NCI-H2196 (cell line): Measurements from ENCODE around the gene RIBC1.
"Not testable (repeated sequence)": the region's sequence is repeated elsewhere in the genome, so short reads cannot be mapped to it uniquely, and the experiment has no call there.

Experiments used
- DNase-seq: peaks from one replicate; lab custom pipeline; 2025; ENCODE audit not compliant: unreplicated experiment; lab: John Stamatoyannopoulos, UW

Gene RIBC1

DNA sequence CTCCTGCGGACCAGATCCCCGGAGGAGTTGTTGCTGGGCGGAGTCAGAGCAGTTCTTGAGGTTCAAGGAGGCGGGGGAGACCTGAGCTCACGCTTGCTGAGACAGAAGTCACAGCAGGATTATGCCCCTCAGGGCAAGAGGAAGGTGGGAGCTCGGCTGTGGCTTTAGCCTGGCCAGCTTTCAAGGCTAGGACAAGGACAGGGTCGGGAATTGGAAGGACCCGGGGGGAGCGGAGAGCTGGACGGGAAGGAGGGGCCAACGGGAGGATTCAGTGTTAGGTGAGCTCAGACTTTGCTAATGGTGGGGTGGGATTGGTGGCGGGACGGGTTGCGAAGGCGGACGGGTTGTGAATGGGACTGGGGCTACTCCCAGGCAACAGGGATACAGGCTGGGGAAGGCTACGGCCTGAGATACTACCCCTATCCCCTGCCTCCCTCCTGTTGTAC is at the start of gene RIBC1:
TSS of gene RIBC1 (plus strand) at position 13 of the 446 bp plus-strand sequence. CDS start 3,404 bp downstream, outside the sequence.
- no peak for DNase-seq

DNA sequence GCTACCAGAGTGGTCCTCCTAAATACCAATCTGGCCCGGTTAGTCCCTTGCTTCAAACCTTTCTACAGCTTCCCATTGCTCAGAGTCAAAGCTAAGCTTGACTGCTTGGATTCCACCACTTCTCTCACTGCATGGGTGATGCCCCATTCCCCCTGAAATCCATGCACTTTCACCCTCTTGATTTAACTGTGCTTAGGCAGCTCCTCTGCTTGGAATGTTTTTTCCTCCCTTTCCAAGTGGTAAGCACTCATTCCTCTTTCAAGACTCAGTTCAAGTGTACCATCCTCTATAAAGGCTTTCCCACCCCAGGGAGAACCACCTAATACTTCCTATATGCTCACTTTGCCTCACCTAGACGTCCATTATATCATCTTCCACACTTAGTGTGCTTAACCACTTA is 49.4 kb upstream of the RIBC1 start:
- no peak for DNase-seq

DNA sequence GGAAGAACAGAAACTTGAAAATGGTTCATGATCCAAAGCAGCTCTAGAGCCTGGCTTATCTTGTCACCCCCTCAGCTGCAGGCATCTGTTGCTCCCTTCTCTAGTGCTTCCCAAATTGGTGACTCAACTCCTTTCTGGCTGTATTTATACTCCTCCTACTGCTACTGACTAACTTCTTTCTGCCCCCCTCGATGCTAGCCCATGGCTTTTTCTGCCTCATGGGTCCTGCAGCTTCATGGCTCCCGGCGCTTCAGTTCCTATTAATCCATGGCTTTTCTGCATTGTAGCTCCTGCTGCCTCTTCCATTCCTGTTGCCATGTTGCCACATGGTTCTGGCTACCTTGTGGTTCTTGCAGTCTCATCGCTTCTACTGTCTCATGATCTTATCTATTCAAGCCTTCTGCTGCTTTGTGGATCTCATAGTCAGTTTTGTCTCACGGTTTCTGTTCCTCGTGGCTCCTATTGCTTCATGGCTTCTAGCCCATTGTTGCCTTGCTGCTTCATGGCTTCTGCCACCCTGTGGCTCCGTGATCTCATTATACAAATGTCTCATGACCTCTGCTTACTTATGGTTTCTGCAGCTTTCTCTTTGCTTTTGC is 48.4 kb upstream of the RIBC1 start:
- no peak for DNase-seq

DNA sequence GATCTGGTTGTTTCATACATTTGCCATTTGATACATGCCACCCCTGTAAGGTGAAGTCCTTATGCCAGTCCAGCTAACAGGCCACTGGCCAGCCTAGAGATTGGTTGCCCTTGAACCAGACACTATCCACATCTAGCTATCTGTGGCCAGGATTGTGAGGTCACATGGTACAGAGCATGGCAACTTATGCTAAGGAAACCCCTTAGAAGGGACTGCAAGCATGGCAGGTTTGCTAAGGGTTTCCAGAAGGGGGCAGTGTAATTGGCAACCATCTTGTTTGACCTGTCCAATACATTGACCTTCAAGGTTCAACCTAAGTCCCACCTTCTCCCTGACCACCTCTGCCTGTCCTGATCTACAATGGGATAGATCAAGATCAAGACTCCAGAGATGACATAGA is 47.8 kb upstream of the RIBC1 start:
- DNase-seq, result no peak

DNA sequence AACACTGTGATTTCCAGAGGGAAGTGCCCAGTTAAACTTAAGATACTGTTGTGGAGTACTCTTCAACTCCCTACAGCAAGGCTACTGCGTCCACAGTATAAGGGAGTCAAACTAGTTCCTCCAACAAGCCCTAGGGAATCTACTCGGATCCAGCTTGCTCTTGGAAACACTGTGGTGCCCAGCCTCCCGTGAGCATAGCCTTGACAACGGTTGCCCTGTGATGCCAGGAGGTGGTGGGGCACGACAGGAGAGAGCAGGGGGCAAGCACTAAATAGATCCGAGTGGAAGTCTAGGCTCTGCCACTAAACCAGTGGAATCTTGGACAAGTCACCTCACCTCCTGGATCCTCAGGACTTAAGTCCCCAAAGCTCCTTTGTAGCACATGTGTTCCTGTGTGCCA is 45.8 kb upstream of the RIBC1 start:
- no peak for DNase-seq

DNA sequence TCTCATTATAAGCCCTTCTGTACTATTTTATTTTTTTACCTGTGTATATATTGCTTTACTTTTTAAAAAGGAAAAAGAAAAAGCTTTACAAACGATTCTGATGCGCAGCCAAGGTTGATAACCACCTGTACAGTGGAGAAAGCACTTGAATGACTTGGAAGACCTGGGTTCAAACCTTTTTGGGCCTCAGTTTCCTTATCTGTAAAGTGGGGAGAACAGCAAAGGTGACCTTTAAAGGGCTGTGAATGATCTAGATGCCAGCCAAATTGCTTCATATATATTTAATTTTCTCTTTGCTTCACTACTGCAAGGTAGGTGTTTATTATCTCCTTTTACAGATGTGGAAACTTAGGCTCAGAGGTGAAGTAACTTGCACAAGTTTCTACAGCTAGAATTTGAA is 45.2 kb upstream of the RIBC1 start:
- DNase-seq, result no peak

DNA sequence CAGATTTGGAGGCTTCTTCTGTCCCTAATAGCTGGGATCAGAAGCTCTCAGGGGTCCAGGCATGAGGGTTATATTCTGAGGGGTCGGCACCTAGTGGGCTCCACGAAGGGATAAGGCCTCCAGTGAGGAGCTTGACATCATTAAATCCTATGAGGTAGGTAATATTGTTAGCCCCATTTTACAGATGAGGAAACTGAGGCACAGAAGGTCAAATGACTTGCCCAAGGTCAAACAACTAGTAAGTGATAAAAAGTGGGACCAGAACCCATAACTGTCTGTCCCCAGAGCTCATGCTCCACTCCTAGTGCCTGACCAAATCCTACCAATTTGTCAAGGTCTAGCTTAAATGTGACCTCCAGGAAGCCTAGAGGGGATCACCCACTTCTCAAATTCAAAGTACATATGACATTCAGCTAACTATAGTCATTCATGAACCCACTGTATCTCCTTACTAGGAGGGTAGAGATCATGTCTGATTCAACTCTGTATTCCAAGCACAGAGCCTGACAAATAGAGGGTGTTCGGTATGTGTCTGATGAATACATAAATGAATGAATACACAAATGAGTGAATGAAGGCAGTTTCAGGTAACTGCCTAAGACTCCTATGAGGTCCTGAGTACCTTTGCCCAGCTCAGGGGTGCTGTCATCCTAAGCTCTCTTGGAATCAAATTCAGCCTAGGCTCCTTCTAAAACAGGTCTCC is 43.5 kb upstream of the RIBC1 start:
- no peak for DNase-seq

DNA sequence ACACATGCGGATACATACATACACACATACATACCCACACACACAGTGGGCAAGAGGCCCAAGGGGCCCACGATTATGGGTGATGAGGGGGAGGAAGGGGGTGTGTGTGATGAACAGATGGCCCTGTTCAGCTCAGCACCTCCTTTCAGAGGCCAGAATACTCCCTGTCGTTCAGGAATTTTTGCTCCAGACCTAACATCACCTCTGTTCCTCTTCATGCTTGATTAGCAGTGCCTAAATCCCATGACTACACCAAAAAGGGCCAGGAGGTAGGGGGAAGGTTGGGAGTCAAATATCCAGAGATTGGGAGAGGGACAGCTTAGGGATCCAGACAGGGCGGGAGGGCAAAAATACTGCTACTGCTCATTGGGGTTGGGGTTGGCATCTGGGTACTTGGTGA is 42.9 kb upstream of the RIBC1 start:
- no peak for DNase-seq

DNA sequence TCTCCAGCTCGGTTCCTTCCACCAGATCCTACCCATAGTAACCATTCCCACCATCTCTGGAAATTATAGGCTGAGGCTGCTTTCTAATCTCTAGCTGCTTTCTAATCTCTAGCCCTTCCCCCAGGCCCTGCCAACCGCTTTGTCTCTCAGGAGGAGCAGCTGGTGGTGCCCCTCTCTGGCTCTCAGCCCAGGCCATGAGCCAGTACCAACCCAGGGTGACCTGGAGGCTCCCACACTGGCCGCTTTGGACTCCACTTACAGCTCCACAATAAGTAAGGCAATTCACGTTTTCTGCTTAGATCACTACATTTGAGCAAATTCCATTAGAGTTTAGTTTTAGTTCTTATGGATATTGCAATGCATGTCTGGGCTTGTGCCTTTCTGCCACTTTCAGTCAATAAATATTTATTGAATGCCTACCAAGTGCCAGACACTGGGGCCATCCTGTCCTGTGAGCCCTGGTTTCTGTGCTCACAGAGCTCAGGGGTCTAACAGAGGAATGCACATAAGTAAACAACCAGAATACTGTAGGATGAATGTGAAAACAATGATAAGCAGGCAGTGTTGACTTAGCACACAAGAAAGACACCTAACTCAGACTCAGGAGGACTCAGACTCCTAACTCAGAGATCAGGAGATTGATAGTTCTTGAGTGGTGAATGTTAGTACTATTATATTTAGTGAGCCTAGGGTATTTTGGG is 39.1 kb upstream of the RIBC1 start:
- no peak for DNase-seq

DNA sequence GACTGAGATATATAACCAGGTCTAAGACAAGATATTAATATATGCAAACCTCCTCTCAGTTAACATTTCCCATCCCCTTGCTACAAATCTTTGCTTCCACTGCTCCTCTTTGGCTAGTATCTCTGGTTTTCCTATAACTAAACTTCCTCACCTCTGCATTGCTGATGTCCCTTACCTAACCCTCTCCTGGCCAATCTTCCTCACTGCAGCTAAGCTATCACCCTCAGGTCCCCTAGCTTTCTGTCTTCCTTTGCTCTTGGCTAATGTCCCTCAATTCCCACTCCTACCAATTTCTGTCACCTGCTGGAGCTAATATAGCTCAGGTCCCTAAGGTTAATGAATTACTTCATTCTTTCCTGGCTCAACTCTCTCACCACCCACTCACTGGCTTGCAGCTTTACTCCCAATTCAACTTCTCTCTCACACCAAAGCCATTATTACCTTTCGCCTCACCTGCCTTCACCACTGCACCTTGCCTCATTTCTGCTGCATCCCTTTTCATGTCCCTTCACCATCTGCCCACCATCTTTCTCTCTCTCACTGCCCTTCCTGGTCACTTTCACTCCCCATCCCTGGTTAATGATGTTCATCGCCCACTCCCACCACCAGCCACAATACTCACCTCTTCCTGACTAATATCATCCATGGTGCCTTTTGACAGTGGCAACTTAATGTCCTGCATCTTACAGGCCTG is 26.9 kb upstream of the RIBC1 start:
- DNase-seq, result no peak

DNA sequence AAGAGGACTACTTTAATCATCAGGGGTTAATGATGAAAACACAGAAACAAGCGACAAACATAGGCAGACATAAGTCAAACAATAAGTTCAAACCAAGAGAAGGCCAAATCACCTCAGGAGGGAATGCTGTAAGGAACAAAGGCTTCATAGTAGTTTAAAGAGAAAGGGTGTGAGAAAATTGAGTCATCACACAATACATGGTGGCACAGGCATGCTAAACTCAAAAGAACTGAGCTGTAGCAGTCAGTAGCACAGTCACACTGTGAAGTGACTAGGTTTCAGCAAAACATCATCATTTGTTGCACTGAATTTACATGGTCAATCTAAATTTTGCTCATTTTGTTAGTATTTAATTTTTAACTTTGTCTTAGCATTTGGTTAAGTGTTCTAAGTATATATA is 24.5 kb upstream of the RIBC1 start:
- DNase-seq, result no peak

DNA sequence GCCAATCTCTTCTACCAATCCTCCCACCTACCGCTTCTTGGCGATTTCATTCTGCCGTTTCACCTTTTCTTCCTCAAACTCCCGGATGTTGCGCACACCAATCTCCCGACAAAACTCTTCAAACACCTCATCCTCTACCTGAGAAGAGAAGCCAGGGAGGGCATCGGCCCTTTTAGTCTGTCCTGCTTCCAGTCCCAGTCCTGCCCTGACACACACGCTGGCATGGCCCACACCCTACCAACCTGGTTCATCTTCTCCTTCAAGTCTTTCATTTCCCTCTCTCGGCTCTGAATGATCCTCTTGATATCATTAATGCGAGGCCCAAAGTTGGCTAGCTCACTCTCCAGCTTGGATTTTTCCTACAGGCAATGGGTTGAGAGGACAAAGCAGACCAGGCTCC is 19.1 kb upstream of the RIBC1 start:
- DNase-seq, result no peak

DNA sequence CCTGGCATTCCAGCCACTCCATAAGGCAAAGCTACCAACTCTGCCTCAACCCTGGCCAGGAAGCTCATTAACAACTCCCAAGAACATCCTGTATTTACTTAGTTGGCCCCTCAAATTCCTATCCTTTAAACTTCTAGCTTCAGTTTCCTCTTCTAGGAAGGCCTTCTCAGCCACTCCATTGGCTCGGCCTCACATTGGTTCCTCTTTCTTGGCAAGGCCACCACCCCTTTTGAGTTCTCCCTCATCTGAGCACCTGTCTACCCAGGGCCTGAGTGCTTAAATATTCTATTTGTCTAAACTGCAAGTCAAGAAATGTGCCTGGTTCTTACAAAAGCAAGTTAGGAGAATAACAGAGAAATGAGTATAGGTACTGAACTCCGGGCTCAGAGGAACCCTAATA is 10.2 kb upstream of the RIBC1 start:
- no peak for DNase-seq

DNA sequence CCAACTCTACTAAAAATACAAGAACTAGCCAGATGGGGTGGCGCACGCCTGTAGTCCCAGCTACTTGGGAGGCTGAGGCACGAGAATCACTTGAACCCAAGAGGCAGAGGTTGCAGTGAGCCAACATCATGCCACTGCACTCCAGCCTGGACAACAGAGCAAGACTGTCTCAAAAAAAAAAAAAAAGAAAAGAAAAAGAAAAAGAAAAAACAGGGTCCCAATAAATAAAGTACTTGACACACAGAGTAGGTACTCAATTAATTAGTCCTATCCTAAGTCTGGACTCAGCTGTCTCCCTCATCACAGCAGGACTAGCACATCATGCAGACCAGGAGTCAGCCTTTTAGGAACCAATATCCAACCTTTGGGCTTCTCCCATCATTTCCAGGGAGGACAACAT is 2.3 kb upstream of the RIBC1 start:
- not testable (repeated sequence) for DNase-seq

DNA sequence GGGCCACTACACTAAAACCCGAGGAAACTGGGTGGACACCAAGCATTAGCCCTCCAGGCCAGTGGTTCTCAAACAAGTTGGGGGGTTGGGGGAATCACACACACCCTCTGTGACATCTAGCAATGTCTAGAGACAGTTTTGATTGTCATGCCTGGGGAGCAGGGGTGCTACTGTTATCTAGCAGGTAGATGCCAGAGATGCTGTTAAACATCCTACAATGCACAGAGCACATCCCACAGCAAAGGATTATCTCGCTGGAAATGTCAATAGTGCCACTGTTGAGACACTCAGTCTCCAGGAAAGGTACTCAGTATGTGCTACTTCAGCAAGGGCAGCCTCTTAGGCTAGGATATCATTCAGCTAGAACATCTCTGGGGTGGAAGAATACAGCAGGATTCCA is 1.5 kb upstream of the RIBC1 start:
- DNase-seq, result no peak

DNA sequence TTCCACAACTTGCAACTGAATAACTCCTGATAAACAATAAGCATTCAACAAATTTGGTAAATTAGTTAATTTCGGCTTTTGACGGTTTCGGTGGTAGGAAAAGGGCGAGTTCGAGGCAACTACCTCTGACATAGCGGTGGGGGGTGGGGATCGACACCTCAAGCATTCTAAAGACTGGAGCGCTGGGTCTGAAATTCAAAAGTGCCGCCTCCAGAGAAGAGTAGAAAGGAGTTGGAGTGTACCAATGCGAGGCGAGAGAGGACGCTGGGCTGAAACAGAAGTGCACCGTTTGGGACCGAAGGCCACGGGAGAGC is 944 bp upstream of the RIBC1 start:
- no peak for DNase-seq

DNA sequence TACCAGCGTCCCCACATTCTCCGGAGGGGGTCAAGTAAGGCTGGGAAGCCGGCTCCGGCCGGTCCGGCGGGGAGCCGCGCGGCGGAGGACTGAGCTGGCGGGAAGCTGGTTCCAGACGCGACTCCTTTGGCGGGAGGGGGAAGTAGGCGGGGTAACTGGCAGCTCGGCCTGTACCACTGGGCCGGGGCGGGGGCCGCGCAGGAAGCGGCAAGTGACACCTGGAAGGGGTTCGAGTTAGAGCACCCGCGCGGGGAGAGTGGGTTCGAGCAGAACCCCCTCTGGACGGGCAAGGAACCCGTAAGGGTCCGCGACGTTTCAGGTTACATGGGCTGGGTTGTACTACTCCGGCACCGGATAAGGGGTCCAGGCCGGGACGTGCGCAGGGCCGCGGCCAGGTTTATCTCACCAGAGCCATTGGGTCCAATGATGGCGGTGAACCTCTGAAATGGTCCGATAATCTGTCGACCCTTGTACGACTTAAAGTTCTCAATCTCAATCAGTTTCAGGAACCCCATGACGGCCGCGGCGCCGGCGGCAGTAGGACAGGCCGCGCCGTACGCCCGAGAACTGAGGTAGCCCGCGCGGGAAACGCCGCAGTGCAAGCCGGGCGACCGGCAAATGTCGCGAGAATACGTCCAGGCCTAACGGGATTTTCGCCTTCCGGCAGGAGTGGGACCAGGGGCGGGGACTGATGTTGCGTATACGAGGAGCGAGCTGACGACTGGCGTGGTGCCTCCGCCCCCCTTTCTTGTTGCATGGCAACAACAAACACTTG is 400 bp upstream of the RIBC1 start, which contains the start of gene SMC1A:
TSS of gene SMC1A (minus strand) at position 569 of the 775 bp plus-strand sequence. CDS start at position 515, 54 bp downstream.
- peak; percentile 91 for DNase-seq

DNA sequence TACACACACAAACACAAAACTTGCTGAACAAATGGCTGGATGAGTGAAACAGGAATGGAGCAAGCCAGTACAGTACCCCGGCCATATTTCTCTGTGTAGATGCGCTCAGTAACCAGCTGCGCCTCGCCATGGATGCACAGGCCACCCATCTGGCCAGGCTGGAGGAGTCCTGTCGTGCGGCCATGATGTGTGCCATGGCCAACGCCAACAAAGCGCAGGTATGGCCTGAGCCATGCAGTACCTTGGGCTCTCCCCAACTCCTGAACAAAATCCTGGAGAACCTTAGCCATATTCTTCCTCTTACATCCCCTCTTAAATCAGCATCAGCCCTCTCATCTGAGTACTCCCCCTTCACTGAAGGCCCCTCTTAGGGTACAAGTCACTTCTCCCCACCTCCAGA is 7.1 kb downstream of the RIBC1 start:
- no peak for DNase-seq

DNA sequence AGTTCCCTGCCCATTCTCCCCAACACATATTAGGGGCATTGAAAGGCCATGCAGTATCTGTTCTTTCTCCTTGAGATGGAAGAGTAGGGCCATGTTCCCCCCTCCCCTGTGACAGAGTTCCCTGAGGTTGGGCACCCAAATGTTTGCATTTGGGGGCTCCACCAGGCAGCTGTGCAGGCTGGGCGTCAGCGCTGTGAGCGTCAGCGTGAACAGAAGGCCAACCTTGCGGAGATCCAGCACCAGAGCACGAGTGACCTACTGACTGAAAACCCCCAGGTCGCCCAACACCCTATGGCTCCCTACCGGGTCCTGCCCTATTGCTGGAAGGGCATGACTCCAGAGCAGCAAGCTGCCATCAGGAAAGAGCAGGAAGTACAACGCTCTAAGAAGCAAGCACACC is 7.6 kb downstream of the RIBC1 start:
- DNase-seq, result no peak

DNA sequence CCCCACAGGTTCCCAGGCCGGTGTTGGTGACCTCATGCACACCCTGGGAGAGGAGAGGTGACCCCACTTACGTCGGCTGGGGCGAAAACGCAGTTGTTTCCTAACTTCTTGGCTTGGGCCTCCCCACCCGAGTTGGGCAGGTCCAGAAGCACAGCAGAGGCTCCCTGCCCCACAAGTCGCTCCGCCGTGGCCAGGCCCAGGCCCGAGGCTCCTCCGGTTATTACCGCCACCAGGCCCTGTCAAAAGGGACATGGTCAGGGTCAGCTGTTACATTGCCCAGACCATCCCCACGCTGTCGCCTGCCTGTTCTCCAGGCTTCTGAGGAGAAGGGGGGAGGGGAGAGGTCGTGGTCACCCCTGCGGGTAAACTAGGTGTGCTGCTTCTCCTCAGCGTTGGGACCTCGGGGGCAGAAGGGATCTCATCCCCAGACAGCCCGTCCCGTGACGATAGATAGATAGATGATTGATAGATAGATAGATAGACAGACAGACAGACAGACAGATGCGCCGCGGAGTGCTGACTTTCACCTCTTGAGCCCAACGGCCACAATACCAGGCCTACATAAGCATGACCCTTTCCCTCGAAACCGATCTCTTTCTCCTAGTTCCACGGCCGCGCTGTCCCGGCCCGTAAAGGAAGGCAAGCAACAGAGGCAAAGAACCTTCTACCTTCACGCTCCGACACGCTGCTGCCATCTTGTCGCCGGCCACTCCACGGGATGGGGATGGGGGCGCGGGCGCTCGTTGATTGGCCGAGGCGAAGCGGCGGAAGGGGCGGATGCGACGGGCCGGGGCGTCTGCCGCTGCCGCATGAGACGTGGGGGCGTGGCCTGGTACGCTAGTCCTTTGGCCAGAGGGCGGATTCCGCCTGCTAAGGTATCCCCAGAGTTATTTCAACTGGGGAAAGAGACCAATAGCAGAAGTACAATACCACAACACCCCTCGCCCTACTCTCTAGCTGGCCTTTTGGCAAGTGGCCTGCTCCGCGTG is 11.3 kb downstream of the RIBC1 start, which contains the start of gene HSD17B10:
TSS of gene HSD17B10 (minus strand) at position 720 of the 989 bp plus-strand sequence. CDS start at position 695, 25 bp downstream.
- peak; percentile 80 for DNase-seq
